ENCODE results near the gene UGT3A2. TPM values are rescaled to one million over a fixed set of nuclear protein-coding genes. Genes with fewer than 3 reads are reported as not detected.

UGT3A2 gene
- total RNA-seq, 1 experiment from 2014 or later, result 13.7 TPM

GRCh38 chr5:36017622-36018021 is 49.1 kb downstream of the UGT3A2 start:
- no peak overlapping the region for H2BK12ac ChIP-seq (ENCODE audit: insufficient read length, low read depth, low read length)
- H3K9ac ChIP-seq (ENCODE audit: extremely low read depth, insufficient read length, low read length), result no peak overlapping the region
- H3K79me2 ChIP-seq (ENCODE audit: insufficient read depth, low read length), result no peaks in the 10 kb centered on the region
- H3K4me2 ChIP-seq (ENCODE audit: insufficient read depth, insufficient read length, low read length), result no peak overlapping the region
- no CpG with 5 or more reads among the region's 5 CpGs for WGBS (ENCODE audit: extremely low coverage, insufficient read length, low lambda C conversion rate)
- H2BK120ac ChIP-seq (ENCODE audit: low read depth, low read length, poor library complexity, severe bottlenecking), result no peak overlapping the region
- H3K79me1 ChIP-seq (ENCODE audit: insufficient read depth, low read depth, low read length, poor library complexity, severe bottlenecking), result no peaks in the 10 kb centered on the region
- H3K4ac ChIP-seq (ENCODE audit: low read depth, low read length), result no peak overlapping the region
- H3K4me1 ChIP-seq (ENCODE audit: insufficient read depth, low read length), result no peaks in the 10 kb centered on the region
- H2AFZ ChIP-seq (ENCODE audit: low read length), result no peak overlapping the region
- no peak overlapping the region for H3K27ac ChIP-seq (ENCODE audit: insufficient read length, low read depth, low read length)
- no peak overlapping the region for H2BK5ac ChIP-seq (ENCODE audit: insufficient read length, low read length)
- DNase-seq, result no peak
- Mint-ChIP-seq H3K4me1 (no peaks in the 10 kb centered on the region), H3K36me3 (ENCODE audit: insufficient read depth in 1 of 3, low read depth in 3 of 3) (peaks cover 7 to 25% (median 25%) of the 10 kb centered on the region in 3 experiments; a peak in 4 of 7 replicates), H3K9me3 (peaks cover 60 to 66% of the 10 kb centered on the region in 2 experiments), H3K4me3 (no peak overlapping the region), H3K27me3 (ENCODE audit: low read depth) (peaks cover 5% of the 10 kb centered on the region), H3K27ac (no peak overlapping the region)
- no peak overlapping the region for H4K5ac ChIP-seq (ENCODE audit: insufficient read length, low read depth, low read length)
- no peak overlapping the region for H4K91ac ChIP-seq (ENCODE audit: insufficient read length, low read depth, low read length)
- H3K14ac ChIP-seq (ENCODE audit: insufficient read depth, low read length), result no peak overlapping the region
- no peak overlapping the region for H3K23ac ChIP-seq (ENCODE audit: insufficient read length, low read depth, low read length)
- no peak overlapping the region for H3T11ph ChIP-seq (ENCODE audit: low read length)
- H3K27me3 ChIP-seq (ENCODE audit: insufficient read depth, low read length), result no peaks in the 10 kb centered on the region
- no peak overlapping the region for H2BK20ac ChIP-seq (ENCODE audit: low read depth, low read length, poor library complexity, severe bottlenecking)
- no peak overlapping the region for H4K8ac ChIP-seq (replicated peaks; ENCODE audit: insufficient read length, low read depth, low read length)
- H3K23me2 ChIP-seq (ENCODE audit: insufficient read length, low read depth, low read length, poor library complexity, severe bottlenecking), result no peaks in the 10 kb centered on the region
- H4K20me1 ChIP-seq (ENCODE audit: control insufficient read depth, insufficient read depth, insufficient read length), result no peaks in the 10 kb centered on the region
- no peak overlapping the region for H2AK5ac ChIP-seq (ENCODE audit: insufficient read length, low read length)
- peaks cover 25% of the 10 kb centered on the region for H3K9me3 ChIP-seq (ENCODE audit: control insufficient read depth, low read depth, low read length)
- no peak for TF ChIP-seq CTCF (conservative IDR thresholded peaks at IDR 0.05)
- H2BK15ac ChIP-seq (ENCODE audit: low read depth, low read length), result no peak overlapping the region
- no peak overlapping the region for H3K56ac ChIP-seq (ENCODE audit: insufficient read length, low read depth, low read length)
- H3K18ac ChIP-seq (ENCODE audit: insufficient read length, low read depth, low read length), result no peak overlapping the region

Measured in H9 (cell line).